ENCODE measurements around the gene PACRG.

PACRG gene

GRCh38 chr6:163162007-163162873 lies 434.5 kb downstream of the PACRG start:
- H3K27ac ChIP-seq = no peak overlapping the region
- DNase-seq (ENCODE audit: low read depth, low spot score) = no peak

DNA sequence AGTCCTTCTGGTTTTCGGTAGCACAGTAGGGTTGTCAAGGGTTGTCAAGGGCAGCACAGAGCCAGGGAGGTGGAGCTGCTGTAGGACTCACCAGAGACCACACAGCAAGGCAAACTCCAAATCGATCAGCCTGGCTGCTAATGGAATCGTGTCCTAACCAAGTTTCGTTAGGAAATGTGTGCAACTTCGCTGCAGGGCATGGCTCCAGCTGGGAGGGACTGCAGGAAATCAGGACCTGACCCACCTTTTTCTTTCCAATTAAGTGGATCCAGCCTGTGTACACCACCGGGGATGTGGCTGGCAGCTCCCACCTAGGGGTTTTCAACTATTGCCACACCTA lies 435.1 kb downstream of the PACRG start:
- DNase-seq (ENCODE audit: low read depth, low spot score) = no peak
- H3K27ac ChIP-seq = no peak overlapping the region

DNA sequence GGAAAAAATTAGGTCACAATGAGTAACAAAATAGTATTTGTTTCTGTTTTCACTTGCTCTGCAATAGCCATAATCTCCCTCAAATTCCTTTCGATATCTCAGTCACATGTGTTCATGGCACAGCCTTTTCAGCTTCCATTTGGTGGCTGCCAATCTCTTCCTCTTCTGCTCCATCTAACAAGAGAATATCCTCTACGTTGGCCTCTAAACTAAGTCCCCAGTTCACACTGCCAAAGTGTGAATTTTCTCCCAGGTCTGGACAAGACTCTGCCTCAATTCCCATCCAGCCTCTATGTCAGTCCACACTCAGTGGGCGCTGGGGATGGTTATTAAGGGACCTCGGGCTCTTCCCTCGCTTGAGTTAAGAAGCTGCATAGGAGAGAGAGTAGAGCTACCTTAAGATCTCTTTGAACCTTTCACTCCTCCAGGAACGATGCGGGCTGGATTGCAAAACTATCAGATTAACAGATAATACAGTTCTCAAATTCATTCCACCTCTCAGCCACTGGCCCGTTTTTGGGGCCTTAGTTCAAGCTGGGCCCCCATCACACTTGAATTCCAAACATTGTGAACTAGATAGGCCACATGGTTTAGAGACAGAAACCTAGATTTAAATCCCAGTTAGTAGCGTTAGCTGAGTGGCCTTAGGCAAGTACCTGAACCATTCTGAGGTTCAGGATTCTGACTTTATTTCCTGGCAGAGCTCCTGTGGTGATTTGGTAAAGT lies 436.6 kb downstream of the PACRG start:
- H3K27ac ChIP-seq = no peak overlapping the region
- no peak for DNase-seq (ENCODE audit: low read depth, low spot score)

DNA sequence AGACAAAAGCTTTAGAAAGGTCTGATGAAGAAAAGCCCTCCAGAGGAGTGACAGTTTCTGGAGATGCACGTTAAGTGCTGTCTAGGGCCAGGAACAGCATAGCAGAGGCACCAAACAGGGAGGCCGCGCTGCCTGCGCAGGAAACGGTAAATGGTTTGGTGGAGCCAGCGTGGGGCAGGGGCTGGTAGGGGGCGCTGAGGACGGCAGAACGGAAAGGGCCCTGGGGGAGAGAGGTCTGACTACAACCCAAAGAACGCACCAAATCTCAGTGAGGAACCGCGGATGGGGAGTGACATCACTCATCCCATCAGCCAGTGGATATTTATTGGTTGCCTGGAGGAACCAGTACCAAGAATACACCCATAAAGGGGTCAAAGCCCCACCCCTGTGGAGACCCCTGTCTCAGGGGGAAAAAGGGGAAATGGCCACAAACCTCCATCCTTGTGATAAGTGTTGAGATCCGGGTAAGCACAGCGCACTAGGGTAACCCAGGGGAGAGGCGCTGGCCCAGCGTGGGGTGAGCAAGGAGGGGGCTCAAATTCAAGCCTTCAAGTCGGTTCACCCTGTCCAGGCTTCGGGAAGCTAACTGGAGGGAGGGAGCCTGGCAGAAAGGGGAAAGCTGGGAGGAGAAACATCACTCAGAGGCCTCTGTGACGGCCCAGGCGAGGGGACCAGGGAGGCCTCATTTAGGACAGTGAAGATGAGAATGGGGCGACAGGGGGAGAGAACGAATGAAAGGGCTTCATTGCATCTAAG lies 437.6 kb downstream of the PACRG start:
- no peak overlapping the region for H3K27ac ChIP-seq
- no peak for DNase-seq (ENCODE audit: low read depth, low spot score)

DNA sequence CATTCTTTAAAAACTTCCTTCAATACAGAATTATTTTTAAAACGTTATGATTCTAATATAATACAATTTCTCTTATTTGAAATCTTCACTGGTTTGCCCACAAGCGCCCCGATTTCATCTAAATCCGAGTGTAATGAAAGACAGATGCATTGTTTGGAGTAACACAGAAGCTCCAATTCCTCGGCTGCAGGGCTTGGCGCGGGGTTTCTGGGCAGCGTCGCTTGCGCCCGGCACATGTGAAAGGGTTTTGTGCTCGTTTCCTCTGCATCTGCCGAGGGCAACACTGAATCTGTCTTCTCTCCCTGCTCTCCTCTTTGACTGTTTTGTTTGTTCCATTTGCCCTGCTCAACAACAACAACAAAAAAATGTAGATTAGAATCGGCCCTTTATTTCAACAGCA lies 438.1 kb downstream of the PACRG start:
- DNase-seq (ENCODE audit: low read depth, low spot score) = no peak
- H3K27ac ChIP-seq = no peak overlapping the region

GRCh38 chr6:163166507-163166906 lies 438.7 kb downstream of the PACRG start:
- no peak overlapping the region for H3K27ac ChIP-seq
- no peak for DNase-seq (ENCODE audit: low read depth, low spot score)

DNA sequence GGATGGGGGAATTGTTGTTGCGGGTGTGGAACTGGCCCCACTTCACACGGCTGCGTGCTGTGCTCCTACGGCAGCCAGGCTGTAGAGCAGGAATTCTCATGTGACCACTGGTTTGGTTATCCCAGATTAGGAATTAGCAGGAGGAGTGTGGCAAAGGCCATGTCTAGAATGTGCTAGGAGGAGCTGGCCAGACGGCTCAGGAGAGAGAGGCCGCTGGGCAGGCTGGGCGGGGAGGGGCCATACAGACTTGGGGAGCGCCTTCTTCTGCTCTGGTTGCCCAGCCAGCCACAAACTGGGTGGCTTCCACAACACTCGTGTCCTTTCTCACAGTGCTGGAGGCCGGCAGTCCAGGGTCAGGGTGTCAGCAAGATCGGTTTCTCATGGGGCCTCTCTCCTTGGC lies 441.7 kb downstream of the PACRG start:
- no peak overlapping the region for H3K27ac ChIP-seq
- DNase-seq (ENCODE audit: low read depth, low spot score) = no peak

GRCh38 chr6:163170294-163170883 lies 442.6 kb downstream of the PACRG start:
- no peak for DNase-seq (ENCODE audit: low read depth, low spot score)
- H3K27ac ChIP-seq = no peak overlapping the region

- H3K27ac ChIP-seq = no peak overlapping the region
- DNase-seq (ENCODE audit: low read depth, low spot score) = no peak
Observed at GRCh38 chr6:163173741-163174140, 446.0 kb downstream of the PACRG start.

DNA sequence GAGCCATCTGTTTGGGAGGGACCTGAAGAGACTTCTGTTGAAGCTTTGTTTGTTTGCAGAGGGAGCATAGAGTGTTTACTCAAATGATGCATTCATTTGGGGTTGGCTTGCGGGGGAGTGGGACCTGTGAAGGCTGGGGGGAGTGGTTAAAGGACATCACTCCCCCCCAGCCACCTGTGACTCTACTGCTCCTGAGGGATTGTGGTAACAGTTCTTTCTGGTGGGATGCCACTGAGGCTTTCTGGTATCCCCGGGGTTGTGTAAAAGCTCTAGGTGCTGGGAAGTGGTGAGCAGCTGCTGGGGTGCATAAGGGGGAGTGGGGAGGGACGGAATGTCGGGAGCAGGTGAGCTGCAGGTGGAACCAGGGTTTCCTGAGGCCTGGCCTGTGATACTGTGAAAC lies 447.5 kb downstream of the PACRG start:
- no peak for DNase-seq (ENCODE audit: low read depth, low spot score)
- H3K27ac ChIP-seq = no peak overlapping the region

DNA sequence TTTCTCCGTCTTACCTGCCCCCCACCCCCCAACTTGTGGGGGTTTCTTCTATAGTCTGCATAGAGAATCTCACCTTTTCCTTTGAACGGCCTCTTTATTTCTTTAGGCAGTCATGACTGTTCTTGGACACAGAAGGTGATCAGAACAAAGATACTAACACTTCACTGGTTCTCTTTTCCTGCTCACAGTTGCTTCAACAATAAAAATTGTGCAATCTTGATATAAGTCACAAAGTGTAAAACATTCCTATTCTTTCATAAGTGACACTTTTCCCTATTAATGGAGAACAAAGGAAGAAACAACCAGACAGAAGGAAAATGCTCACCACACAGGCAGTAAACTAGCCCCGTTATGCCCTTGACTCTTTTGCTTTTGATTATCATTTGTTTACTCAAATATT lies 448.3 kb downstream of the PACRG start:
- no peak for DNase-seq (ENCODE audit: low read depth, low spot score)
- H3K27ac ChIP-seq = no peak overlapping the region

GRCh38 chr6:163177007-163177406 lies 449.2 kb downstream of the PACRG start:
- no peak for DNase-seq (ENCODE audit: low read depth, low spot score)

DNA sequence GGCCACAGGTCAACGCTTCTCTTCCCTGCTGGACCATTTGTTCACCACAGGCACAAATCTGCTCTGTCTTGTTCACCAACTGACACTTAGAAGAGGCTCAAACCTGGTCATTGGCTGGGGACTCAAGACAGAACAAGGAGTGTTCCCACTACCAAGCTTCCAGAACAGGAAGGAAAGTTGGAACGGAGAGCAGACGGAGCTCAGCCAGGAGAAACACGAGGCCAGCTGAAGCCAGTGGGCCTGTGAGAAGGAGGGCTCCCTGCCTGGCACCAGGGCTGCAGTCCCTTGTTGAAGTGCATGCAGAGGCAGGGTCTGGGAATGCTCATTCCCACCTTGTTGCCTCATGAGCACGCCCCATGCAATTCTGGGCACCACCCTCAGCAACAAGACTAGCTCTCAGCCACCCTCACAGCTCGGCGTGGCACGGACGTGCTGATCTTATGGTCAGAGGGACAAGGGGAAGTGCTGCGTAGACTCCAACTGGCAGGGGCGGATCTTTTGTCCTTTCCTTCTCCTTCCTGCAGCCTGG lies 450.2 kb downstream of the PACRG start:
- DNase-seq (ENCODE audit: low read depth, low spot score) = no peak
- H3K27ac ChIP-seq = no peak overlapping the region

More at GRCh38 chr6:163177007-163177406, 449.2 kb downstream of the PACRG start:
- no peak overlapping the region for H3K27ac ChIP-seq

DNA sequence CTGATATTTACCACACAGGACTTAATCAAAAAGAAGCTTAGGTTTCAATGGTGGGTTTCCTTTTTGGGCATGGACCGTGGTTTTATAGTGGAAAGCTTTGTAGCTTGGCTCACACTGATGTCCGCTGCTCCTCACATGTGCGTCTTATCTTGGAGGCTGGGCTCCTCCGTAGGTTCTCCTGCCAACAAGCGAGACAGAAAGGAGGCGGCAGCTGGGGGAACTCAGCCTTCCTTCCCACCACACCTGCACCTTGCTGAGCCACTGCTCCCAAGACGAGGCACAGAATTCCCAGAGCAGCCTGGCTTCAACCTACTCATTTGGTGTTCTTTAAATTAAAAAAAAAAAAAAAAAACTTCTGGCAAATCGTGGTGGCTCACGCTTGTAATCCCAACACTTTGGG lies 451.3 kb downstream of the PACRG start:
- no peak for DNase-seq (ENCODE audit: low read depth, low spot score)

GRCh38 chr6:163179721-163180120 lies 451.9 kb downstream of the PACRG start:
- H3K27ac ChIP-seq = no peak overlapping the region
- no peak for DNase-seq (ENCODE audit: low read depth, low spot score)

More for the DNA sequence above, 451.3 kb downstream of the PACRG start:
- H3K27ac ChIP-seq = no peak overlapping the region

DNA sequence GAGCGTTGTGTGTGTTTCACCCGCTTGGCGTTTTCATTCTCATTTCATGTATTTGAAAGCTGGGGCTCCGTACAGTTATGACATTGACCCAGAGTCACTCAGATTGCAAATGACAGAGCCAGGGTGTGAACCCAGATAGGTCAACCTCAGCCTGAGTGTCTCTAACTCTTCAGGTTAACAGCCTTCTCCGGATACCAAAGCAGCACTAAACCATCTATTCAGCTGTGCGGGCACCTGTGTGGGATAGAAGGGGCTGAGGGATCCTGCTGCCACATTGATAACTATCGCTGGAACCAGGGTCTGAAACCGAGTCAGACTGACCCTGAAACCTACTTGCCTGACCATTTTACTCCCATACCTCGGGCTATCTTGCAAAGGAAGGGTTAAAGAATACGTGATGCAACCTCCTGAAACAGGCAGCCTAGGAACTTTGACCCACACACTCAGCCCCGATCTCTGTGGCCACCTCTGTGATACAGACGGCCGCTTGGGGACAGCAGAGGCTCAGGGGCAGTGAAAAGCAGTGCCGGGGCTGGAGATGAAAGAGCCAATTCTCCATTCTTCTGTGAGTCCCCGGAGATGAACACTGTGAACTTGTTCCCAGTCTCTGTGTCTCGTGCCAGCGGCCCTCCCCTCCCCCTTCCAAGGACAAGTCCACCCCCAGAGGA lies 453.2 kb downstream of the PACRG start:
- no peak overlapping the region for H3K27ac ChIP-seq
- DNase-seq (ENCODE audit: low read depth, low spot score) = no peak

- no peak overlapping the region for H3K27ac ChIP-seq
- DNase-seq (ENCODE audit: low read depth, low spot score) = no peak
Observed at GRCh38 chr6:163181666-163182180, 453.9 kb downstream of the PACRG start.

GRCh38 chr6:163182696-163183095 lies 454.9 kb downstream of the PACRG start:
- no peak for DNase-seq (ENCODE audit: low read depth, low spot score)
- no peak overlapping the region for H3K27ac ChIP-seq

- no peak for DNase-seq (ENCODE audit: low read depth, low spot score)
- H3K27ac ChIP-seq = no peak overlapping the region
Observed at GRCh38 chr6:163183806-163184205, 456.0 kb downstream of the PACRG start.

GRCh38 chr6:163185744-163186143 lies 458.0 kb downstream of the PACRG start:
- H3K27ac ChIP-seq = no peak overlapping the region
- DNase-seq (ENCODE audit: low read depth, low spot score) = no peak
